NCI-H524 treated with DMSO at 0.1 percent for 48 hours (cell line): ENCODE data around the gene CEP68.
"Not testable (repeated sequence)": the region's sequence is repeated elsewhere in the genome, so short reads cannot be mapped to it uniquely, and the experiment has no call there.

ENCODE experiments used
- DNase-seq: peaks from one replicate; lab custom pipeline; 2025; lab: John Stamatoyannopoulos, UW

CEP68 gene

GRCh38 chr2:65130664-65131175 is 74.5 kb downstream of the CEP68 start:
- DNase-seq: peak; percentile 8

- DNase-seq: not testable (repeated sequence)
These were observed 76.7 kb downstream of the CEP68 start for GRCh38 chr2:65132930-65133329.

DNA sequence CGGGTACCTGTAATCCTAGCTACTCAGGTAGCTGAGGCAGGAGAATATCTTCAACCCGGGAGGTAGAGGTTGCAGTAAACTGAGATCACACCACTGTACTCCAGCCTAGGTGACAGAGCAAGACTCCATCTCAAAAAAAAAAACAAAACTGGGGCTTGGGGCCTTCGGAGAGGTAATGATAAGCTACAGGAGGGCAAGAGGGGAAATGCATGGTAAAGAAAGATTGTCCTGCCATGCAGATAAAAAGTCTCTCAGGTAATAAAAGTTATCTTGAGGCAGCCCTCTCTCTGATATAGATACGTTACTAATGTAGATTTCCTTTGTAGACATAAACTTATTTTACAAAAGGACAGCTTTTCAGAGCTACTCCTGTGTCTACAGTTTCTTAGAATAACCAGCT is 77.4 kb downstream of the CEP68 start:
- no peak for DNase-seq

DNA sequence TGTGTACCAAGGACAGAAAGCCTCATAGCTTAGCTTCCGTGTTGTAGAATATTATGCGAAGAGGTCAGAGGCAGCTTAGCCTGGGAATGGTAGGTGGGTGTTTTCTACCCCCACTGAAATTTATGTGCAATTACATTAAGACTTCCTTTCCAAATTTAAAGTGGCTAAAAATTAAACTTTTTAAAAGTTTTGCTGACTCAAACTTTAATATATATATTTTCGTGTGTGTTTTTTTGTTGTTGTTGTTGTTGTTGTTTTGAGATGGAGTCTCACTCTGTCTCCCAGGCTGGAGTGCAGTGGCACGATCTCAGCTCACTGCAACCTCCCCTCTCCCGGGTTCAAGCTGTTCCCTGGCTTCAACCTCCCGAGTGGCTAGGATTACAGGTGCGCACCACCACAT is 77.9 kb downstream of the CEP68 start:
- DNase-seq: no peak

DNA sequence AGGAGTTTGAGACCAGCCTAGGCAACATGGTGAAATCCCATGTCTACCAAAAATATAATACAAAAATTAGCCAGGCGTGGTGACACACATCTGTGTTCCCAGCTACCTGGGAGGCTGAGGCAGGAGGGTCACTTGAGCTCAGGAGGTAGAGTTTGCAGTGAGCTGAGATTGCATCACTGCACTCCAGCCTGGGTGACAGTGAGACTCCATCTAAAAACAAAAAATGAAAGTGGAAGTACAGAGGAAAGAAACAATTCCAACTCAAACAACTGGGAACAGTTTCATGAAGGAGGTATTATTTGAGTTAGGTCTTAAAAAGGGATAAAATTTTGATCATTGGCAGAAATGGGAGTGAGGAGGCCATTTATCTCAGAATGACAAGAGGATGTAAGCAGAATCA is 80.0 kb downstream of the CEP68 start:
- DNase-seq: no peak
